ENCODE results near the gene CADPS2. TPM values are rescaled to one million over a fixed set of nuclear protein-coding genes. Genes with fewer than 3 reads are reported as not detected.

The CADPS2 gene
- total and polyA plus RNA-seq, 8 donors = 7.0 to 57.8 (median 29.7) TPM

DNA sequence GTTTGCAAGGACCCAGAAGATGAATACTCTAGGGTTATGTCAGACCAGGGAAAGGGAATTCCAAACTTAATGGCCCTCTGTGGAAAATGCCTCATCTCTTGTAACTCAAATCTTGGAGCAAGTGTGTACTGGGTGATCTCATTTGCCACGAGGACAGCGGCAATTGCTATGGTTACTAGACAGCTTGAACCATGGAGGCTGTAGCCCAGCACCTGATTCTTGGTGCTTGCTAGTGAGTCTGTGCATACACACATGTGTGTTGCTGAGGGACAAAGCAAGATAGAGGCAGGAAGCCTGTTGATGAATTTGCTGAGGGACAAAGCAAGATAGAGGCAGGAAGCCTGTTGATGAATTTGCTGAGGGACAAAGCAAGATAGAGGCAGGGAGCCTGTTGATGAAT, 523.1 kb downstream of the CADPS2 start:
- Histone ChIP-seq H3K4me1 (no peaks in the 10 kb centered on the region), H3K27me3 (no peaks in the 10 kb centered on the region), H3K9me3 (no peaks in the 10 kb centered on the region), H3K4me3 (no peak overlapping the region), H3K27ac (no peak overlapping the region), H3K36me3 (peaks cover 0 to 6% (median 5%) of the 10 kb centered on the region in 4 donors)
- TF ChIP-seq, protein P1, sequence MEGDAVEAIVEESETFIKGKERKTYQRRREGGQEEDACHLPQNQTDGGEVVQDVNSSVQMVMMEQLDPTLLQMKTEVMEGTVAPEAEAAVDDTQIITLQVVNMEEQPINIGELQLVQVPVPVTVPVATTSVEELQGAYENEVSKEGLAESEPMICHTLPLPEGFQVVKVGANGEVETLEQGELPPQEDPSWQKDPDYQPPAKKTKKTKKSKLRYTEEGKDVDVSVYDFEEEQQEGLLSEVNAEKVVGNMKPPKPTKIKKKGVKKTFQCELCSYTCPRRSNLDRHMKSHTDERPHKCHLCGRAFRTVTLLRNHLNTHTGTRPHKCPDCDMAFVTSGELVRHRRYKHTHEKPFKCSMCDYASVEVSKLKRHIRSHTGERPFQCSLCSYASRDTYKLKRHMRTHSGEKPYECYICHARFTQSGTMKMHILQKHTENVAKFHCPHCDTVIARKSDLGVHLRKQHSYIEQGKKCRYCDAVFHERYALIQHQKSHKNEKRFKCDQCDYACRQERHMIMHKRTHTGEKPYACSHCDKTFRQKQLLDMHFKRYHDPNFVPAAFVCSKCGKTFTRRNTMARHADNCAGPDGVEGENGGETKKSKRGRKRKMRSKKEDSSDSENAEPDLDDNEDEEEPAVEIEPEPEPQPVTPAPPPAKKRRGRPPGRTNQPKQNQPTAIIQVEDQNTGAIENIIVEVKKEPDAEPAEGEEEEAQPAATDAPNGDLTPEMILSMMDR (IDR thresholded peaks at IDR 0.05) = no peak
- TF ChIP-seq POLR2AphosphoS5 (IDR thresholded peaks at IDR 0.05) (no peak), POLR2A (IDR thresholded peaks at IDR 0.05) (no peak), EP300 (IDR thresholded peaks at IDR 0.05) (no peak)
- WGBS, 5 donors = 81 to 91% (median 86%) methylated on average over 2 of the region's 2 CpGs
- intact Hi-C loops (cut with DNase I; ENCODE audit: low total_unique reads) = no loop called here
- no peak for DNase-seq

DNA sequence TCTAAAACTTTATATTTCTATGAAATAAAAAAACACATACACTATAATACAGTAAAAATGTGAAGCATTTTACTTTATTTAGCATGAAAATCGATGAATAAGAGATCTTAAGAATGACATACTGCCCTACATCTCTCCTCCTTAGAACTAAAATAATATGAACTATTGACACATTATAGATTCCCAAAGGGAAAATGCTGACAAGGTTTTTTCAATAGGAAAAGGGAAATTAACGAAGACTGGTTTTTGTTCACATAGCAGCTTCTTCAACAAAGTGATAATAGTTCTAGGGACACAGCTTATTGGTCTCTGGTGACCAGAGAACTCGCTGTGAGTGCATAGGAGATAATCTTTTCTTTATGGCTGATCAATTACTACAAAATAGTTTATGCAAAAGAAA, 523.8 kb downstream of the CADPS2 start:
- Histone ChIP-seq H3K27me3 (no peaks in the 10 kb centered on the region), H3K27ac (no peak overlapping the region), H3K4me1 (no peaks in the 10 kb centered on the region), H3K4me3 (no peak overlapping the region), H3K36me3 (peaks cover 0 to 6% (median 5%) of the 10 kb centered on the region in 4 donors), H3K9me3 (no peaks in the 10 kb centered on the region)
- DNase-seq = no peak
- WGBS, 5 donors = 82 to 94% (median 91%) methylated on average over 3 of the region's 3 CpGs
- intact Hi-C loops (cut with DNase I; ENCODE audit: low total_unique reads) = no loop called here
- no peak for TF ChIP-seq POLR2AphosphoS5 (IDR thresholded peaks at IDR 0.05)
- no peak for TF ChIP-seq POLR2A (IDR thresholded peaks at IDR 0.05)
- TF ChIP-seq EP300 (IDR thresholded peaks at IDR 0.05) = no peak
- TF ChIP-seq, protein P1 (IDR thresholded peaks at IDR 0.05) = no peak

DNA sequence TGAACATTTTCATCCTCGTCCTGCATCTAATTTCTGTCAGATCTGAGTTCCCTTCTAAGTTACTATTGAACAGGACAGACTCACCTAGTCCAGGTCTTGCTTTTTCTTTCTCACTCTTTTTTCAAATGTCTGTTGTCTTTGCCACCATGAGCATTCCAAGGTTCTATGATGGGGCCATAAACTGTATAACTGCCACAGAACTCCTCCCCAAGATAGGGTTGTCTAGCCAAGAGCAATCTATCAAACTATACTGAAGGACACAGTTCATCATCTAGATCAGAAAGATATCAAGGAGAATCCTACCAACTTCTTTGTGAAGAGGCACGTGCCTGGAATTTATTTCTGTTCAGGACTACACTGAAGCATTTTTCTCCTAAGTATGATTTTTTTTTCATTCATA, 531.6 kb downstream of the CADPS2 start:
- TF ChIP-seq POLR2AphosphoS5 (IDR thresholded peaks at IDR 0.05) (no peak), POLR2A (IDR thresholded peaks at IDR 0.05) (no peak), EP300 (IDR thresholded peaks at IDR 0.05) (no peak)
- TF ChIP-seq, protein P1 (IDR thresholded peaks at IDR 0.05) = no peak
- no peak for DNase-seq
- H3K4me3 ChIP-seq = no peak overlapping the region
- intact Hi-C loops (cut with DNase I; ENCODE audit: low total_unique reads) = no loop called here
- no peak overlapping the region for H3K27ac ChIP-seq
- H3K4me1 ChIP-seq = no peaks in the 10 kb centered on the region
- H3K36me3 ChIP-seq = peaks cover 0 to 6% (median 5%) of the 10 kb centered on the region in 4 donors
- 84 to 95% (median 90%) methylated on average over 2 of the region's 2 CpGs for WGBS, 5 donors
- no peaks in the 10 kb centered on the region for H3K27me3 ChIP-seq
- no peaks in the 10 kb centered on the region for H3K9me3 ChIP-seq

DNA sequence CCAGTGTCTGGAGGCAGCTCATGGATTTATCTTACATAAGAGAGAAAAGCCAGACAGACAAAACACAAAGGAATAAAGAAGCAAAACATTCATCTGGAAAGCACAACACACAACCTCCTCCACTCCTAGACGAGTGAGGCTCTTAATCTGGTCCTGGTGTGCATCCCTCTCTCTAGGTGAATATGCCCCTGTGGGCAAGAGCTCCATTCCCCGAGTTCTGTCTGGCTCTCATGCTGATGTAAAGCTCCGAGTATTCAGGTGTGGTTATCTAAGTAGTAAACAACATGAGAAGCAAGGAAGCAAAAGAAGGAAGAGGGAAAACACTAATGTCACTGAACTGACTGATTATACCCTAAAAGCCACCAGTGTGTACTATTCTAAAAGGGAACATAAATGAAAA, 533.8 kb downstream of the CADPS2 start:
- Histone ChIP-seq H3K36me3 (no peaks in the 10 kb centered on the region), H3K4me3 (no peak overlapping the region), H3K27me3 (no peaks in the 10 kb centered on the region), H3K4me1 (no peaks in the 10 kb centered on the region), H3K27ac (no peak overlapping the region), H3K9me3 (no peaks in the 10 kb centered on the region)
- TF ChIP-seq POLR2AphosphoS5 (IDR thresholded peaks at IDR 0.05) (no peak), EP300 (IDR thresholded peaks at IDR 0.05) (no peak), POLR2A (IDR thresholded peaks at IDR 0.05) (no peak)
- TF ChIP-seq, protein P1 (IDR thresholded peaks at IDR 0.05) = no peak
- 49 to 71% (median 63%) methylated on average over 3 of the region's 3 CpGs for WGBS, 5 donors
- intact Hi-C loops (cut with DNase I; ENCODE audit: low total_unique reads) = no loop called here
- DNase-seq = no peak
